DND-41 (cell line): ENCODE data around the gene NPY2R.

Experiments used
- EZH2 ChIP-seq: IDR thresholded peaks from 3 replicates; pipeline ENCODE4 v1.6.1; 2012; ENCODE audit warnings: borderline replicate concordance, low read depth, mild to moderate bottlenecking, moderate library complexity, low read length, inconsistent platforms; ENCODE audit not compliant: severe bottlenecking
- TF ChIP-seq, protein P1 (sequence below): IDR thresholded peaks from 2 replicates; pipeline ENCODE4 v1.5.1; 2012; ENCODE audit warnings: borderline replicate concordance, low read length, moderate library complexity, mild to moderate bottlenecking; ENCODE audit not compliant: poor library complexity, severe bottlenecking; ENCODE audit errors: extremely low read depth

DNA sequence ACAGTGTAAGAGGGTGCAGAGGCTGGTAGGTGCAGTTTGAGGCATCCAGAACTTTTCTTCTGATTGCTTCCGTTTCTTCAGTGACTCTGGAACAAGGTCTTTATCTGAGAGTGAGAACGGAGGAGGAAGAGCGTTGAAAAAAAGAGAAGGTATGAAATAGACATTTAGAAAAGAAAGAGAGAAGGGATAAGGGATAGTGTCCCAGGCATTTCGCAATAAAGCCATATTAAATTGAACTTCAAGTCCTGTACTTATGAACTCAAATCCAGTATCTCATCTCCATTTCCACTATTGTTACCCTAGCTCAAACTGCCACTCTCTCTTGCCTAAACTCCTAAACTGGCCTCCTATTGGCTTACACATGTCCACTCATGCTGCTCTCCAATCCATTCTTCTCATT lies 36.7 kb downstream of the NPY2R start:
- TF ChIP-seq, protein P1, sequence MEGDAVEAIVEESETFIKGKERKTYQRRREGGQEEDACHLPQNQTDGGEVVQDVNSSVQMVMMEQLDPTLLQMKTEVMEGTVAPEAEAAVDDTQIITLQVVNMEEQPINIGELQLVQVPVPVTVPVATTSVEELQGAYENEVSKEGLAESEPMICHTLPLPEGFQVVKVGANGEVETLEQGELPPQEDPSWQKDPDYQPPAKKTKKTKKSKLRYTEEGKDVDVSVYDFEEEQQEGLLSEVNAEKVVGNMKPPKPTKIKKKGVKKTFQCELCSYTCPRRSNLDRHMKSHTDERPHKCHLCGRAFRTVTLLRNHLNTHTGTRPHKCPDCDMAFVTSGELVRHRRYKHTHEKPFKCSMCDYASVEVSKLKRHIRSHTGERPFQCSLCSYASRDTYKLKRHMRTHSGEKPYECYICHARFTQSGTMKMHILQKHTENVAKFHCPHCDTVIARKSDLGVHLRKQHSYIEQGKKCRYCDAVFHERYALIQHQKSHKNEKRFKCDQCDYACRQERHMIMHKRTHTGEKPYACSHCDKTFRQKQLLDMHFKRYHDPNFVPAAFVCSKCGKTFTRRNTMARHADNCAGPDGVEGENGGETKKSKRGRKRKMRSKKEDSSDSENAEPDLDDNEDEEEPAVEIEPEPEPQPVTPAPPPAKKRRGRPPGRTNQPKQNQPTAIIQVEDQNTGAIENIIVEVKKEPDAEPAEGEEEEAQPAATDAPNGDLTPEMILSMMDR: no peak
- no peak for TF ChIP-seq EZH2
